ENCODE results near the gene VPREB3. TPM values are rescaled to one million over a fixed set of nuclear protein-coding genes. Genes with fewer than 3 reads are reported as not detected.

Gene VPREB3
- total and polyA plus RNA-seq, 2 donors (not counting 1 experiment from before 2014, with no cell fraction given) = 92.7 to 461 TPM

DNA sequence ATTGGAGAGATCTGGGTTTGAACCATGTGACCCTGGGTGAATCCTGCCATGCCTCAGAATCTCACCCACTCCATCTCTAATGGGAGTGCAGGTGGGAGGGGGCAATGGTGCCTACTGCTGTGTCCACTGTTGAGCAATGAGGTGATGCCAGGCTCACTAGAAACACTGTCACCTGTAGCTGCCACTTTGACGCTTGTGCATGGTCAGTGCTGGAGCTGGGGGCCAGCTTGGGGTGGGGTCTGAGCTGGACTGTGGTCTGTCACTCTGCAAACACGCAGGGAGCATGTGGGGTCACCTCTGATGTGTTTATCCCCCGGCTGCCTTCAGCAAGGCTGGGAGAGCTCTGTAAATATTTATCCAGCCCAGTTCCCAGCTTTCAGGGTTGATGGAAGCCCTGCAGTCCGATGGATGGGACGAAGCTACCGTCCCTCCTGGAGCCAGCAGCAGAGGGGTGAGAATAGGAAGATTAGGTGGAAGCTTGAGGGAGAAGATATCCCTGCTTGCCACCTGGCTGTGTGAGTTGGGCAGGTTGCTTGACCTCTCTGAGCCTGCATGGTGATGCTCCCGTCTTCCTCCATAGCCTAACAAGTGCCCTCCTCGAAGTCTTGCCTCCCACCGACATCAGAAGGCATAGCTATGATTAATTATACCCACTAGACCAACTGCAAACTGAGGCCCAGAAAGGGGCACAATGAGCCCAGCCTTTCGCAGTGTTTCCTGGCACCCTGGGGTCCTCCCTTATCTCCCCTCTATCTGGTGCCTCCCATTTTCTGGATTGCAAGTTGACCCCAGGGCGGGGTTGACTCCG is 20.1 kb upstream of the VPREB3 start:
- no peak overlapping the region for H3K4me2 ChIP-seq (replicated peaks; ENCODE audit: low read depth, low read length, poor library complexity, severe bottlenecking)
- DNase-seq (no peak), ATAC-seq (ENCODE audit: low read depth) (no peak)
- ChIA-PET POLR2A (interaction anchor here (0.6 to 14.3 kb wide), 6 partner anchors 14 to 89 kb away, joined by 3 to 174 read pairs (median 11); partner anchors contain the start of genes SLC2A11, VPREB3 and ZNF70), CTCF (interaction anchor here (0.9 to 2.0 kb wide), 8 partner anchors 15 to 83 kb away, joined by 3 to 15 read pairs (median 4); partner anchors contain the start of gene SLC2A11)
- H3K27ac ChIP-seq (ENCODE audit: low read length in 2 of 2) = no peak overlapping the region
- H3K27ac Mint-ChIP-seq = peak overlapping the region; percentile 33
- H4K20me1 ChIP-seq (ENCODE audit: control insufficient read depth, insufficient read depth, low read length, poor library complexity, severe bottlenecking) = peaks cover 7% of the 10 kb centered on the region
- H3K36me3 ChIP-seq (replicated peaks in 1 of 2; ENCODE audit: control extremely low read depth in 1 of 2, control insufficient read depth in 1 of 2, extremely low read depth in 1 of 2, insufficient read depth in 2 of 2, low read length in 1 of 2) = no peaks in the 10 kb centered on the region
- no peak overlapping the region for H3K9ac ChIP-seq (ENCODE audit: low read length)
- no peaks in the 10 kb centered on the region for H3K9me3 ChIP-seq (ENCODE audit: control extremely low read depth in 1 of 3, control insufficient read depth in 2 of 3, insufficient read depth in 1 of 3, low read length in 2 of 3)
- peaks cover 31% of the 10 kb centered on the region for H3K4me1 Mint-ChIP-seq
- H3K27me3 Mint-ChIP-seq = no peaks in the 10 kb centered on the region
- H2AFZ ChIP-seq (ENCODE audit: insufficient read depth, low read depth, low read length, poor library complexity, severe bottlenecking) = no peak overlapping the region
- no peak for TF ChIP-seq CTCF (IDR thresholded peaks at IDR 0.05)
- no peak for TF ChIP-seq EZH2 (IDR thresholded peaks at IDR 0.05; ENCODE audit: borderline replicate concordance, insufficient read depth, low read depth, low read length, poor library complexity, severe bottlenecking)
- H3K79me2 ChIP-seq (ENCODE audit: control insufficient read depth, insufficient read depth, low read length) = peaks cover 8% of the 10 kb centered on the region
- H3K9me3 Mint-ChIP-seq (ENCODE audit: insufficient read depth) = no peaks in the 10 kb centered on the region
- H3K4me1 ChIP-seq (ENCODE audit: control insufficient read depth in 2 of 2, insufficient read depth in 2 of 2, low read length in 2 of 2) = peaks cover 29 to 41% of the 10 kb centered on the region in 2 donors
- H3K4me3 ChIP-seq (ENCODE audit: control extremely low read depth in 1 of 5, extremely low read depth in 1 of 5, insufficient read depth in 1 of 5, low read depth in 2 of 5, low read length in 4 of 5) = no peak overlapping the region
- WGBS (ENCODE audit: insufficient coverage) = 89% methylated on average over 11 of the region's 12 CpGs
- no peaks in the 10 kb centered on the region for H3K27me3 ChIP-seq (replicated peaks in 1 of 4; ENCODE audit: control extremely low read depth in 1 of 4, control insufficient read depth in 3 of 4, insufficient read depth in 4 of 4, low read length in 3 of 4)
- intact Hi-C loops (cut with micrococcal nuclease) = no loop called here
- peak overlapping the region; percentile 14 for H3K4me3 Mint-ChIP-seq

Data from B cell (primary cell).